HG02588 (cell line): Measurements from ENCODE around the gene MPZL2.

Source experiments
- ATAC-seq: cut with Tn5 transposase; IDR thresholded peaks from one replicate; pipeline ENCODE4 v1.9.1; 2021; ENCODE audit warnings: mild to moderate bottlenecking, moderate library complexity; ENCODE audit not compliant: unreplicated experiment

The MPZL2 gene

DNA sequence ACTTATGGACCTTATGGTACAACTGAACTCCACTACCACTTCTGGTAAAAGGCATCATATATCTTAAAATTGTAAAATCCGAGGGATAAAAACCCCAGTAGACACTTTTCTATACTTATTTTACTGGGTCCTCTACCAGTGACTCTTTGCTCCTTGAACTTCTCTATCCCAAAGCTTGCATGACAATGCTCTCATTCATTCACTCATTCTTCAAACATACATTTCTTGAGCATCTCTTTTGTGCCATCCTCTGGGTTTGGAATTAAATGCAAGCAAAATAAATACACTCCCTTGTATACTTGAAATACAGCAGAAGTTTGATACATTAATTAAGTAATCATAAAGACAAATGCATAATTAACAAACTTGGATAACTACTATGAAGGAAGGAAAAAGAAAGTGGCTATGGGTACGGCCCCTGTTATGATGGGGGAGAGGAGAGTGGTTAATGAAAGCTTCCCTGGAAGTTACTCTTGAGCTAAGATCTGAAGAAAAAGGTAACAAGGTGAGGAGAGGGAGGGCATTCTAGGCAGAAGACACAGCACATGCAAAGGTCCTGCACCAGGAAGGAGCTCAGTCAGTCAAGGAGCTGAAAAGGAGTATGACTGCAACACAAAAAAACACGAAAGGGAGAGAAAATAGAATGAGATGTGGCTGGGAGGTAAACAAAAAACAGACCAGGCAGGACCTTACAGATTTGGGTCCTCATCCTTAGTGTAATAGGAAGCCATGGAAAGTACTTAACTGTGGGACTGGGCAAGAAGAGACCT lies 19.9 kb downstream of the MPZL2 start:
- no peak for ATAC-seq

- ATAC-seq, result no peak
These were observed 20.9 kb downstream of the MPZL2 start for GRCh38 chr11:118243161-118243560.

DNA sequence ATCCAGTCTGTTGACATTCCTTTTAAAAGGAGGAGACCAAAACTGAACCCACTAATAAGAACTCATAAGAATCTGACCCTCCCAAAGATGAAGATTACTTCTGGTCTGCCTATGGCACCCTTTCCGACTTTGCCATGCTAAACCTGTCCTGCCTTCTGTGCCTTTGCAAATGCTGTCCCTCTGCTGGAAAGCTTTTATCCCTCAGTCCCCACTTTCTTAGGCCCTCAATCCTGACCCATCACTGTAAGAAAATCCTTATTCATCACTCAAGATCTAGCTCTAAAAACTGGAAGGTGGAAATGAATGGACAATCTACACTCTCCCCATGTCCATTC lies 22.4 kb downstream of the MPZL2 start:
- no peak for ATAC-seq

- peak; percentile 86 for ATAC-seq
These were observed 22.9 kb downstream of the MPZL2 start for GRCh38 chr11:118240999-118241763.

DNA sequence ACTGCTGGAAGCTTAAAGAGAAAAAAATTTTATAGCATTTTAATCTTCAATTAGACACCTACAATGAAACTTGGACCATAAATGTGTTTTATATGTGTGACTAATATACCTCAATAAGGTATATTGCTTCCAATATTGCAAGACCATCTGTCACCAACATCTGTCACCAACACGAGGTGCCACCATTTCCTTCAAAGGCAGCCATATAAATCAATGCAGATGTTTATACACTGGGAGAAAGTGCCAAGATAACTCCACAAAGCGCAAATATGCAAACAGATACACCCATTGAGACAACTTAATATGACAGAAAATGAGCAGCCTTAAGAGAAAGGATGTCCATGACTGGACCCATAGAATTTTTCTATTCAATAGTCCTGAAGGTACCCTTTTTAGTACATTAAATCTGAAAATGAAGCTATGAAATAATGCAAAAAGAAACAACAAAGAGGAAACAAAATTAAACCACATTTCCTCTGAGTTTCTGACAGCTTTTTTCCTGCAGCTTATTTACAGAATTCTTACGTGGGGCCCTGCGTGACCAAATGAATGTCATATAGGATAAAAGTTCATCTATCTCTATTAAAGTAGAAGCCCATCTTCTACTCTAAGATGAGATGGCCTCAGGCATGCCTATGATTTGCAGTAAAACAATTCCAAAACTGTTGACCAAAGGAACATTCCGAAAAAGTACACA lies 24.4 kb downstream of the MPZL2 start:
- no peak for ATAC-seq

DNA sequence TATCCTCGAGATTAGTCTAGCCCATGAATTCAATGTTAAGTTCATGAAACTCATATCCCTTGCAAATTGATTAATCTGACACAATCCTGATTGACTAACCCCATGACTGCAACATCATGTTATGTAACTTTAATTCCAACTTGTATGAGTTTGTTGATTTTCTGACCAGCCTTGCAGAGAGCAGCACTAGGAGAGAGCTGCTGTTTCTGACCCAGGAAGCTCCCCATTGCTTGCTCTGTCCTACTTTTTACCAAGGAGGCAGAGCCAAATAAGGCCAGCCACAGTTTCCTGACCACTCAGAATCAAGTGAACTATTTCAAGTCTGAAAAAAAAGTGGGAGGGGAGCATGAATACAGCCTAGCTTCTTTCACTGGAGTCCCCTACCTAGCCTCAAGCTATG lies 25.2 kb downstream of the MPZL2 start:
- ATAC-seq, result no peak

DNA sequence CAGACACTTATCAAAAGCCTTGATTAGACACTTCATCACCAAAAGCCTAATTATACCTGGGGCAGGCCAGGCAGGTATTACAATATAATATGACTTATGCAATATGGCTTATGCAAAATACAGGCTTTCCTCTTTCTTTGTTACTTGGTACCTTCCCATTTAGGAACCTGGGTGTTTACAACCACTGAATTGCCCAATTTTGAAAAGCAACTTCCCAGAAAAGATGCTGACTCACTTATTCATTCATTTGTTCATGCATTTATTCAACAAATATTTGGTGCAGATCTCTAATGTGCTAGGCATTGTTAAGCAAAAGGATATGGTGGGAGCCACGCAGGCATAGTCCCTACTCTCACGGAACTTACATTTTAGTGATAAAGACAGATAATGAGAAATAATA lies 25.7 kb downstream of the MPZL2 start:
- no peak for ATAC-seq

DNA sequence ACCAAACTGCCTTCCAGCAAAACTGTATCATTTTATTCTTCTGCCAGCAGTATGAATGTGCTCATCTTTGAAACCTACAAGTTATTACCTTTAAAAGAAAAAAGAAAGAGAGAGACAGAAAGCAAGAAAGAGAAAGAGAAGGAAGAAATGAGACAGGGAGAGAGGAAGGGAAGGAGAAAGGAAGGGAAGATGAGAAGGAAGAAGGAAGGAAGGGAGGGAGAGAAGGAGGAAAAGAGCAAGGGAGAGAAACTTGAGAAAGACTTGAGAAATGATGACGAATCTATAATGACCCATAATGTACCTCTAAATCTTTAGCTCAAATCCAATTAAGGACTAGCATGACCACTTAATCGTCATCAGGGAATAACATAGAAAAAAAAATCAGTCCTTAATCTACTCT lies 27.9 kb downstream of the MPZL2 start:
- ATAC-seq, result no peak

- ATAC-seq, result no peak
These were observed 29.3 kb downstream of the MPZL2 start for GRCh38 chr11:118234833-118235232.

GRCh38 chr11:118233850-118234249 lies 30.2 kb downstream of the MPZL2 start:
- no peak for ATAC-seq

DNA sequence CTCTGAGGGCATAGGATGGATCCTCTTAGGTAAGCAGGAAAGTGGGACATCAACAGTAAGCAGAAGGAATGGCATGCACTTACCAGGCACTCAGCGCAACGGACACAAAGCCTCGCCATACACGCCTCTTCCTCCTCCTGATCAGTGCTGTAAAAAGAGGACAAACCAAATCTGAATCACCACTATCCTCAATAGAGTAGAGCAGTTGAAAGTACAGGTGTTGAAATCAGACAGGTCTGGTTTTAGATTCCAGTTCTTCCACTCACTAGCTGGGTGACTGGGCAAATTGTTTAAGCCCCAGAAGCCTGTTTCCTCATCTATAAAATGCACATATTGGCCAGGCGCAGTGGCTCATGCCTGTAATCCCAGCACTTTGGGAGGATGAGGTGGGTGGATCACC lies 30.7 kb downstream of the MPZL2 start:
- ATAC-seq, result no peak

DNA sequence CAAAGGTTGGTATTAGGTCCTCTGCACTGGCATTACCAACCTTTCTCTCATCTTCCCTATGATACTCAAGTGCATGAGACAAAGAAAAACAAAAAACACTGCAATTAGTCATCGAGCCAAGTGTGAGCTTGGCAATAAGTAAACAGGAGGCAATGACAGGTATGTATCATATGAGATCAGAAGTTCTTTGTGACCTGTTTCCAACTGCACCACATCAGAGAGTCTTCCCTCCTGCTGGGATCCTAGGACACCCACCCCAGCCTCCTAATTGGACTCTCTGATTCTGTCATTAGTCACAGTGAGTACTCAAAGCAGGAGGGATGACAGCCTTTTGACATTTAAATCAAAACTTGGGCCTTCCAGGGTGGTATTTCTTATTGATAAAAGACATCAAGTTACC lies 31.4 kb downstream of the MPZL2 start:
- no peak for ATAC-seq

DNA sequence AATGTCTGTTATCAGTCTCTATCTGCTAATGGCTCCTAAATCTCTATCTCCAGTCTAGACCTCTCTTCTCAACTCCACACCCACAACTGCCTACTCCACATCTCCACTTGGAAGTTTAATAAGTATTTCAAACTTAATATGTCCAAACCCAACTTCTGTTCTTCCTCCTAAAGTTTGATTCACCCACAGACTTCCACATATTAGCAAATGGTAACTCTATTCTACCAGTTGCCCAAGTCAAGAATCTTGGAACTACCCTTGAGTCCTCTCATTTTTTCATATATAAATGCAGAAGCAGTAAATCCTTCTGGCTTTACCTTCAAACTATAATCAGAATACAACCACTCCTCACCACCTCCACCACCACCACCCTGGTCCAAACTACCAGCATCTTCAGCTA lies 32.6 kb downstream of the MPZL2 start:
- ATAC-seq, result no peak

DNA sequence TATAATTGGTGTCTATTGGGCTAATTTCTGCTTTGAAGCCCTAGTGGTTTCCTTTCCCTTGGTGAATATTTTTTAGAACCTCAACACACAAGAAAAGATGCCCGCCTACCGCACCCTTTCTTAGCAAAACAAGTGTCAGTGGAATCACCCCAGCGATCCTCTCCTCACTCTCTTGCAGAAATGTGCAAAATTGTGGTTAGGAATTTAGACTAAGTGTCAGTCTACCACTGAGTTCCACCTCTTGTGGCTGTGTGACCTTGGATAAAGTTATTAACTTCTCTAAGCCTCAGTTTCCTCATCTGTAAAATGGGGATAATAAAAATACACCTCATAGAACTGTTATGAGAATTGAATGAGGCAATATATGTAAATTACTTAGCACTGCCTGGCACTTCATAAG lies 34.0 kb downstream of the MPZL2 start:
- ATAC-seq, result no peak

DNA sequence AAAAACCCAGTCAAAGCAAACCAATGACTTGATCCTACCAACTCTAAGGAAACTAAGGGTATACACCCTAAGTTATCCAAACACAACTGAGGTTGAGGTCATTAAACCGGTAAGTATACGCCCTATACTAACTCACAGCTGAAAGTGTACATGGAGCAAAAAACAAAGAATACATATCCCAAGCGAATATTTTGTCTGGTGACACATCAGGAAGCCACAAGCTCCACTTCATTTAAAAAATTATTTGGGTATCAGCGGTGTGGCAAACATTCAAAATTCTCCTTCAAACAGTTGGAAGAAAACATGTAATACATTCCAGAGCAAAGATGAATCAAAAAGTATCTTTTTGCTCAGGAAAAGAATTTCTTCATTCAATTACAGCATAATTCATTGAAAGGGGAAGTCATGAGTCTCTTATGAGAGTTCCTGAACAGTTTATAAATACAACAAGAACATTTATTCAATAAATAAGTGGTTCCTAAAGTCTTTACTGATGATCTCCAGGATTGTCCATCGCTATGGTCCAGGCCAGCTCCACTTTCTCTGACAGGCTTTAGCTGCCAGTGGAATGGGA lies 34.7 kb downstream of the MPZL2 start:
- no peak for ATAC-seq

DNA sequence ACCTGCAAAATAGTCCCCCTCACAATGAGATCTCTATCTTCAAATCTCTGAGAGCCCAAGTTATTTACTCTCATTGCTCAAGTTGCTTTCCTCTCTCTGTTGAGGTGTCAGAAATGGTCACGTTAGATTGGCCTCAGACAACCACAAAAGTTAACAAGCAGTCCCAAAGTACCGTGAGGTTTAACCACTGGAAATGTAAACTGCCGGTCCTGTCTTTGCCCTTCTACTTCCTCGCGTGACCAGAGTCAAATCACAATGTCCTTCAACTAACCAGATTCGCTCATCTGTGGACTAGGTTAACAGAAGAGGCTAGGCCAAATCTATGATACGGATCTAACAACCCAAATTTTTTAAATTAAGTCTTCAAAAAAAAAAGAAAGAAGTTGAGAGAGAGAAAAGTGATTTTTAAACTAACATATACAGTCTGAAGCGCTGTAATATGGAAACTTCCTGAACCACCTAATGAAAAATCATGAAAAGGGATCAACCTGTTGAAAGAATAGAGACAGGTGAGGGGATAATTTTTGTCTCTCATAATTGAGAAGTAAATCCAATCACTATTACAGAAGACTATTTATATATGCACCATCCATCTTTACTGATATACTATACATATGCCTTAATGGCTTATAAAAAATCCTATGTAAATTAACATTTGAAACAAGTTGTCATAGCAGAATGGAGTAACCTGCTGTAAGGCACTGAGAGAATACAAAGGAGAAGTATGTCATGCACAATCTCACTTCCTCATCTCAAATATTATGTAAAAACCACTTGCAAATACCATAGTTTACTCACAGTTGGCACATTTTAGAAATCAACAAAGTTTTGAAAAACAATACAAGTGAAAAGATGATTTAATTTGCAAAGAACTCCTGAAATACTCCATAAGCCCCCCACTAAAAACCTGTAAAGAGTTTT lies 36.0 kb downstream of the MPZL2 start:
- peak; percentile 68 for ATAC-seq

GRCh38 chr11:118226781-118227180 lies 37.3 kb downstream of the MPZL2 start:
- no peak for ATAC-seq

DNA sequence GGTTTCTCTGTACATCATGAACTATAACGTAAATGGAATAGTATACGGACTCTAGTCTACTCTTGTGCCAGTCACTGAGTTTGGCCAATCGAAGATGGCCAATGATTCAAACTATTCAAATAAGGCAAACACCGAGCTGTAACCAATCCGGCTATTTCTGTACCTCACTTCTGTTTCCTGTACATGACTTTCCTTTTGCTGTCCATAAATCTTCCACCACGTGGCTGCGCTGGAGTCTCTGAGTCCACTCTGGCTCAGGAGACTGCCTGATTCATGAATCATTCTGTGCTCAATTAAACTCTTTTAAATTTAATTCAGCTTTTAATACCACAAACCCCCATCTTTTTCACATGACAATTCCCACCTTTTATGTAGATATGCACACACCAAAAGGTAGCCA lies 37.8 kb downstream of the MPZL2 start:
- ATAC-seq, result no peak

- peak; percentile 54 for ATAC-seq
These were observed 39.4 kb downstream of the MPZL2 start, which contains the start of gene JAML for GRCh38 chr11:118224511-118225188. TSS of gene JAML (minus strand) at chr11:118225011. CDS start at chr11:118214866, 10,145 bp downstream.

- no peak for ATAC-seq
These were observed 40.1 kb downstream of the MPZL2 start for GRCh38 chr11:118223992-118224391.
